Measurements from ENCODE around the gene FOXN3. TPM values are rescaled to one million over a fixed set of nuclear protein-coding genes. Genes with fewer than 3 reads are reported as not detected.
"Not testable (repeated sequence)": the region's sequence is repeated elsewhere in the genome, so short reads cannot be mapped to it uniquely, and the experiment has no call there.

Gene FOXN3
- total RNA-seq, 2 donors from 2014 or later = 53.9 to 141 TPM

- no peaks in the 10 kb centered on the region for H3K9me3 ChIP-seq
- H3K27ac ChIP-seq = no peak overlapping the region
- no peak overlapping the region for H3K4me3 ChIP-seq
- TF ChIP-seq POLR2A (IDR thresholded peaks at IDR 0.05) = no peak
- no peak for TF ChIP-seq CTCF (IDR thresholded peaks at IDR 0.05)
- DNase-seq (ENCODE audit: low spot score) = no peak
- intact Hi-C loops (cut with DNase I) = no loop called here
- no peaks in the 10 kb centered on the region for H3K27me3 ChIP-seq (replicated peaks; ENCODE audit: insufficient read depth)
- no peaks in the 10 kb centered on the region for H3K4me1 ChIP-seq (replicated peaks)
- no peaks in the 10 kb centered on the region for H3K36me3 ChIP-seq
Observed at GRCh38 chr14:89114109-89114508, 302.9 kb downstream of the FOXN3 start.

GRCh38 chr14:89112720-89113119, 304.3 kb downstream of the FOXN3 start:
- no peak for TF ChIP-seq CTCF (IDR thresholded peaks at IDR 0.05)
- intact Hi-C loops (cut with DNase I) = no loop called here
- Histone ChIP-seq H3K9me3 (no peaks in the 10 kb centered on the region), H3K4me1 (replicated peaks) (no peaks in the 10 kb centered on the region), H3K27me3 (replicated peaks; ENCODE audit: insufficient read depth) (no peaks in the 10 kb centered on the region), H3K36me3 (no peaks in the 10 kb centered on the region), H3K27ac (no peak overlapping the region), H3K4me3 (no peak overlapping the region)
- 94% methylated on average over 16 of the region's 18 CpGs for WGBS
- no peak for DNase-seq (ENCODE audit: low spot score)

- DNase-seq (ENCODE audit: low spot score); H3K27ac ChIP-seq; H3K4me3 ChIP-seq; H3K9me3 ChIP-seq; H3K4me1 ChIP-seq (replicated peaks); H3K27me3 ChIP-seq (replicated peaks; ENCODE audit: insufficient read depth); intact Hi-C loops (cut with DNase I); H3K36me3 ChIP-seq: not testable (repeated sequence)
- WGBS = 74% methylated on average over 21 of the region's 25 CpGs
Observed at GRCh38 chr14:89111766-89112543, 305.1 kb downstream of the FOXN3 start.

- intact Hi-C loops (cut with DNase I); H3K4me3 ChIP-seq; H3K27ac ChIP-seq; H3K4me1 ChIP-seq (replicated peaks); H3K9me3 ChIP-seq; DNase-seq (ENCODE audit: low spot score); H3K36me3 ChIP-seq; H3K27me3 ChIP-seq (replicated peaks; ENCODE audit: insufficient read depth): not testable (repeated sequence)
- WGBS = 95% methylated on average over 13 of the region's 13 CpGs
Observed at GRCh38 chr14:89111232-89111631, 305.8 kb downstream of the FOXN3 start.

- Histone ChIP-seq H3K36me3 (no peaks in the 10 kb centered on the region), H3K9me3 (no peaks in the 10 kb centered on the region), H3K4me1 (replicated peaks) (no peaks in the 10 kb centered on the region), H3K4me3 (no peak overlapping the region), H3K27ac (no peak overlapping the region), H3K27me3 (replicated peaks; ENCODE audit: insufficient read depth) (no peaks in the 10 kb centered on the region)
- WGBS = 85% methylated on average over 9 of the region's 9 CpGs
- intact Hi-C loops (cut with DNase I) = no loop called here
- TF ChIP-seq CTCF (IDR thresholded peaks at IDR 0.05) (no peak), POLR2AphosphoS5 (IDR thresholded peaks at IDR 0.05) (no peak), POLR2A (IDR thresholded peaks at IDR 0.05) (no peak)
- DNase-seq (ENCODE audit: low spot score) = no peak
Observed at GRCh38 chr14:89110110-89110509, 306.9 kb downstream of the FOXN3 start.

GRCh38 chr14:89108608-89109007, 308.4 kb downstream of the FOXN3 start:
- 80% methylated on average over 4 of the region's 4 CpGs for WGBS
- TF ChIP-seq CTCF (IDR thresholded peaks at IDR 0.05) (no peak), POLR2AphosphoS5 (IDR thresholded peaks at IDR 0.05) (no peak), POLR2A (IDR thresholded peaks at IDR 0.05) (no peak)
- H3K36me3 ChIP-seq = no peaks in the 10 kb centered on the region
- DNase-seq (ENCODE audit: low spot score) = no peak
- no peak overlapping the region for H3K27ac ChIP-seq
- H3K27me3 ChIP-seq (replicated peaks; ENCODE audit: insufficient read depth) = no peaks in the 10 kb centered on the region
- H3K4me3 ChIP-seq = no peak overlapping the region
- intact Hi-C loops (cut with DNase I) = no loop called here
- no peaks in the 10 kb centered on the region for H3K9me3 ChIP-seq
- no peaks in the 10 kb centered on the region for H3K4me1 ChIP-seq (replicated peaks)
